HepG2 (cell line): ENCODE results near the gene BRD1. TPM values are rescaled to one million over a fixed set of nuclear protein-coding genes. Genes with fewer than 3 reads are reported as not detected.

Source experiments
- ATAC-seq: fragments of 200-7000 bp; cut with Tn5 transposase; 3 replicates; pipeline ENCODE4 v1.9.1; 2020; ENCODE audit warnings: mild to moderate bottlenecking, moderate library complexity
- BruUV-seq: library from RNA; stranded (reverse); fragments of 400-500 nt; replicated peaks from 2 replicates; lab custom pipeline; 2021; lab: Mats Ljungman, UMichigan
- CTCF ChIA-PET: fragments of 300-600 bp; formaldehyde crosslinking; extraction: SDS; loops from one replicate; lab custom pipeline; 2021; ENCODE audit warnings: low total read pairs, inconsistent platforms, low intra/inter-chr PET ratio; lab: Yijun Ruan, JAX
- POLR2A ChIA-PET: fragments of 350-600 bp; sonication (Branson Sonifier 250); formaldehyde crosslinking; loops from one replicate; lab custom pipeline; 2020; ENCODE audit warnings: antibody characterized with exemption, inconsistent platforms; lab: Yijun Ruan, JAX
- DNase-seq: peaks from one replicate; pipeline ENCODE4 v3.0.0-alpha.2; 2015; ENCODE audit warnings: low spot score
- FAIRE-seq: peaks from 3 replicates; lab custom pipeline; 2011; peaks lifted over from hg19 to GRCh38; lab: Jason Lieb, UNC
- H2AFZ ChIP-seq: one replicate; pipeline ENCODE4 v1.6.1; 2011; ENCODE audit warnings: low read length, inconsistent platforms
- H3K27ac ChIP-seq: fragments of 300-600 bp; 3 replicates; pipeline ENCODE4 v1.8.0; 2011; ENCODE audit warnings: mixed run types, mild to moderate bottlenecking, mixed read lengths, low read length, inconsistent platforms; ENCODE audit not compliant: insufficient read depth; ENCODE audit errors: extremely low read length
- H3K27me3 ChIP-seq, 2 experiments: fragments of 200-600 bp in 1 of 2; 2 replicates in 1 of 2; 3 replicates in 1 of 2; pipeline versions ENCODE4 v1.6.0 to v1.8.0; 2011; ENCODE audit warnings: low read length in 2 of 2, mild to moderate bottlenecking in 2 of 2, moderate library complexity in 2 of 2, inconsistent platforms in 1 of 2; ENCODE audit not compliant: insufficient read depth in 2 of 2, control insufficient read depth in 1 of 2
- H3K36me3 ChIP-seq, 2 experiments: fragments of 200-600 bp in 1 of 2; replicated peaks in 1 of 2; 2 replicates in 1 of 2; 3 replicates in 1 of 2; pipeline versions ENCODE4 v1.5.1 to v1.8.0; 2011; ENCODE audit warnings: low read length in 2 of 2, inconsistent platforms in 1 of 2; ENCODE audit not compliant: insufficient read depth in 2 of 2, control insufficient read depth in 1 of 2
- H3K4me1 ChIP-seq: 2 replicates; pipeline ENCODE4 v1.5.1; 2012; ENCODE audit warnings: low read length, inconsistent platforms; ENCODE audit not compliant: insufficient read depth
- H3K4me2 ChIP-seq: 2 replicates; pipeline ENCODE4 v1.6.0; 2011; ENCODE audit warnings: low read depth, low read length, inconsistent platforms
- H3K4me3 ChIP-seq, 3 experiments: fragments of 200-600 bp in 1 of 3; sonication (generic), shearing (Covaris generic) in 1 of 3; replicated peaks in 1 of 3; 2 replicates each; pipeline ENCODE4 v1.5.1; 2011 to 2016; ENCODE audit warnings: low read length in 3 of 3, inconsistent platforms in 2 of 3, low read depth in 2 of 3, mild to moderate bottlenecking in 2 of 3, control low read depth in 1 of 3, mixed read lengths in 1 of 3; ENCODE audit not compliant: insufficient read depth in 1 of 3
- H3K79me2 ChIP-seq: one replicate; pipeline ENCODE4 v1.6.1; 2011; ENCODE audit warnings: low read length, inconsistent platforms; ENCODE audit not compliant: insufficient read depth
- H3K9ac ChIP-seq: 2 replicates; pipeline ENCODE4 v1.6.0; 2011; ENCODE audit warnings: mild to moderate bottlenecking, low read depth, low read length, inconsistent platforms; ENCODE audit not compliant: insufficient read depth
- H3K9me3 ChIP-seq: 2 replicates; pipeline ENCODE4 v1.5.1; 2012; ENCODE audit warnings: mild to moderate bottlenecking, low read length
- H4K20me1 ChIP-seq: 2 replicates; pipeline ENCODE4 v1.6.0; 2011; ENCODE audit warnings: inconsistent platforms, mild to moderate bottlenecking, low read length, moderate library complexity; ENCODE audit not compliant: insufficient read depth
- AGO2 ChIP-seq: fragments of 200-400 bp; formaldehyde crosslinking; optimal IDR thresholded peaks from 2 replicates; pipeline ENCODE3; 2017; ENCODE audit warnings: mild to moderate bottlenecking, low read depth, low read length, moderate library complexity
- CCAR2 ChIP-seq: fragments of 200-400 bp; formaldehyde crosslinking; optimal IDR thresholded peaks from 2 replicates; pipeline ENCODE3; 2018; ENCODE audit warnings: low read depth, mild to moderate bottlenecking, low read length, moderate library complexity
- ZNF503 ChIP-seq: sonication (generic); formaldehyde crosslinking; IDR thresholded peaks from 2 replicates; pipeline ENCODE4 v1.4.0; 2020; ENCODE audit warnings: missing genetic modification reagents
- ZNF558 ChIP-seq: sonication (generic); formaldehyde crosslinking; IDR thresholded peaks from 2 replicates; pipeline ENCODE4 v1.9.0; 2022; ENCODE audit warnings: mild to moderate bottlenecking, missing genetic modification reagents, borderline replicate concordance
- ZNF597 ChIP-seq: sonication (generic); formaldehyde crosslinking; IDR thresholded peaks from 2 replicates; pipeline ENCODE4 v1.5.0; 2020; ENCODE audit warnings: missing genetic modification reagents
- WGBS: methylation state at CpG from one replicate; pipeline ENCODE4 v1.1.6; 2017; ENCODE audit warnings: low lambda C conversion rate; 5-methylcytosine and 5-hydroxymethylcytosine counted together
- in situ Hi-C: cut with HindIII; loops from 2 replicates; pipeline ENCODE4 v1.10.0; 2017; ENCODE audit warnings: low pct_unique_long_range_greater_than_20kb; ENCODE audit not compliant: extremely low pct_ligation_motif_present
- intact Hi-C: fragments of 100-400 bp; cut with micrococcal nuclease; formaldehyde crosslinking; loops from one replicate; pipeline ENCODE4 v1.10.0; 2022; ENCODE audit not compliant: unreplicated experiment
- polyA plus RNA-seq, 8 experiments: library from polyadenylated mRNA; depleted of rRNA in 3 of 8; stranded (reverse) in 7 of 8; unstranded in 1 of 8; fragments of >200 nt; fragmentation: Illumina TruSeq in 4 of 8; extraction: Trizol in 4 of 8; gene quantifications; 2 replicates each; pipeline versions ENCODE4 v1.2.1 to v1.2.3, GENCODE V29; 2011 to 2016; ENCODE audit warnings: low read depth in 4 of 8, missing spikeins in 1 of 8, mixed read lengths in 1 of 8; ENCODE audit not compliant: insufficient read depth in 1 of 8
- total RNA-seq, 5 experiments: library from RNA; depleted of rRNA; stranded (reverse); fragments of >200 nt; fragmentation: Illumina TruSeq; extraction: Trizol; gene quantifications; 2 replicates each; pipeline ENCODE4 v1.2.3, GENCODE V29; 2016; ENCODE audit warnings: low read depth in 1 of 5

The BRD1 gene
- total and polyA plus RNA-seq, 2 of the 13 experiments (the other 11 are each of a cell fraction or from before 2014, with no cell fraction given), result 5.1 to 12.0 TPM

GRCh38 chr22:49783926-49784629 is 43.6 kb downstream of the BRD1 start:
- TF ChIP-seq ZNF558 (CRISPR knock-in tag) (no peak), ZNF597 (CRISPR knock-in tag) (no peak), CCAR2 (no peak), ZNF503 (CRISPR knock-in tag) (no peak), AGO2 (peak; percentile 64)
- 97% methylated on average over 42 of the region's 47 CpGs for WGBS
- CTCF ChIA-PET, result no interaction called here
- no TSS peak for BruUV-seq
- H3K36me3 ChIP-seq, result peaks cover 34 to 65% of the 10 kb centered on the region in 2 experiments; a peak in 4 of 5 replicates
- no peak overlapping the region for H2AFZ ChIP-seq
- POLR2A ChIA-PET, result no interaction called here
- ATAC-seq (no peak), DNase-seq (no peak), FAIRE-seq (no peak)
- H3K4me3 ChIP-seq, result no peak overlapping the region
- H3K27me3 ChIP-seq, result no peaks in the 10 kb centered on the region
- H3K9me3 ChIP-seq, result no peaks in the 10 kb centered on the region
- no peak overlapping the region for H3K4me2 ChIP-seq
- no peak overlapping the region for H3K9ac ChIP-seq
- peaks cover 20% of the 10 kb centered on the region for H3K79me2 ChIP-seq
- peaks cover 12% of the 10 kb centered on the region for H3K4me1 ChIP-seq
- in situ Hi-C loops, result no loop called here
- intact Hi-C loops, result no loop called here
- no peak overlapping the region for H3K27ac ChIP-seq
- peaks cover 26% of the 10 kb centered on the region; the same call in 1 of the 2 replicates for H4K20me1 ChIP-seq
